GM18502 (cell line): Measurements from ENCODE around the gene NMU.
"Not testable (repeated sequence)": the region's sequence is repeated elsewhere in the genome, so short reads cannot be mapped to it uniquely, and the experiment has no call there.

Experiments
- ATAC-seq: cut with Tn5 transposase; IDR thresholded peaks from one replicate; pipeline ENCODE4 v1.9.1; 2021; ENCODE audit warnings: mild to moderate bottlenecking; ENCODE audit not compliant: unreplicated experiment, poor library complexity

The NMU gene, protein sequence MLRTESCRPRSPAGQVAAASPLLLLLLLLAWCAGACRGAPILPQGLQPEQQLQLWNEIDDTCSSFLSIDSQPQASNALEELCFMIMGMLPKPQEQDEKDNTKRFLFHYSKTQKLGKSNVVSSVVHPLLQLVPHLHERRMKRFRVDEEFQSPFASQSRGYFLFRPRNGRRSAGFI

DNA sequence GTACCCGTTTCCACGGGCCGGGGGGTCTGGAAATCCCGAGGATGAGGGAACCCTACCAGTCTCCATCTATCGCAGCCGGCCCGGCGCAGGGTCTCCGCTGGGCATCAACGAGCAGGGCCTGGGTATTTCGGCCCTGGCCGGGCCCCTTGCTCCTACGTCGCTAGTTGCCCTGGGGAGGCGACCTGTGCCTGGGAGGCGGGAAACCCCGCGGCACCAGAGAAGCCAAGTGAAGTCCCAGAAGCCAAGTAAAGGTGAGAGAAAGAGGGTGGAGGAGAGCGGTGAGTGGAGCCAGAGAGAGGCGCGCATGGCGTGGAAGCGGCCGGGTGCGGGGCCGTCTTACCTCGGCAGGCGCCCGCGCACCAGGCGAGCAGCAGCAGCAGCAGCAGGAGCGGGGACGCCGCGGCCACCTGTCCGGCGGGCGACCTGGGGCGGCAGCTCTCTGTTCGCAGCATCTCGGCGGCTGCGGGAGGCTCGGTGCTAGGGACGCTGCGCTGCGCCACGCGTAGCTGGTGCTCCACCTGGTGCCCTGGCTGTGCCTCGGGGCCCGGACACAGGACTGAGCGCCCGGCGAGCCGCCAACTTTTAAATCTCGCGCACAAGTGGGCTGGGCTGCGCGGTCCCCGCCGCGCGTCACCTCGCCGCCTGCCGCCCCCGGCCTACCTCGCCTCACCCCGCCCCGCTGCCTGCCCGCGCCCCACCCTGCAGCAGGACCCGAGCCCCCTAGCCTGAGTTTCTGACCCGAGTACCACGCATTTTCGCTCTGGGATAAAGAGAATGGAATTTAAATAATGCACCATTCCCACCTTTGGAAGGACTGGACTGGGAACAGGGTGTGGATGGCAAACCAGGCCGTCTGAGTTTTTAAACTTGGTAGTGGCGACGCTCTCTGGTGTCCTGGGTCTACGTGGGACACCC lies at the start of gene NMU:
TSS of gene NMU (minus strand) at position 558 of the 915 bp plus-strand sequence. CDS start at position 452, 106 bp downstream.
- ATAC-seq, result peak; percentile 72

- ATAC-seq, result no peak
Measured at GRCh38 chr4:55684276-55684675, 48.2 kb upstream of the NMU start.

- not testable (repeated sequence) for ATAC-seq
Measured at GRCh38 chr4:55682797-55683196, 46.7 kb upstream of the NMU start.

DNA sequence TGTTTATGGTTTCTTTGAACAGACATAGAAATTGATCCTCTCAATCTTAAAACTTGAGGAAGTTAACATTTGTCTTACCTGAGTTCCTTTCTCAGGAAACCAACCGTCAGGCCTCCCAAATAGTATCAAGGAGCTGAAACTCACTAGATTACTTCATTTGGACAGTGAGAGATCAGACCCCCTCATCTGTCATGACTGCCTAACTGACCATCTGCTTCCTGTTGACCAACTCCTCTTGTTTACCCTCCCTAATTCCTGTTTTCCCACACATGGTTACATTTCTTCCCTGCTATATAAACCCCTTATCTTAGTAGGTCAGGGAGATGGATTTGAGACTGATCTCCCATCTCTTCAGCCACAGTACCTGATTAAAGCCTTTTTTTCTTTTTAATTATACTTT lies 46.2 kb upstream of the NMU start:
- no peak for ATAC-seq

DNA sequence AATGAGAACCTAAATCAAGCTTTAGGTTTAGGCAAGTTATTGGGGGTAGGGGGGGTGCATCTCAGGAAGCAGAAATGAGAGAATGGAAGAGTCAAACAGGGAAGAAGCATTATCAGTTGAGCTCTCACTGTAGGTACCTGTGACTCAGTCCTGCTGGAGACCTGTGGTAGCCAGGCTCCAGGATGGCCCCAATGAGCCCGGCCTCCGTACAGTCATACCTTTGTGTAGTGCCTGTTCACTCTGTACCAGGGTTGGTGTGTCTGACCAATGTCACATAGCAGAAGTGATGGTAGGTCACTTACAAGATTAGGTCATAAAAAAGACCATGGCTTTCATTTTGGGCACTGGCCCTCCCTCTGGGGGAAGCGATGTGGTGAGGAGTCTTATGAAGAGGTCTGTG lies 45.3 kb upstream of the NMU start:
- ATAC-seq, result no peak

DNA sequence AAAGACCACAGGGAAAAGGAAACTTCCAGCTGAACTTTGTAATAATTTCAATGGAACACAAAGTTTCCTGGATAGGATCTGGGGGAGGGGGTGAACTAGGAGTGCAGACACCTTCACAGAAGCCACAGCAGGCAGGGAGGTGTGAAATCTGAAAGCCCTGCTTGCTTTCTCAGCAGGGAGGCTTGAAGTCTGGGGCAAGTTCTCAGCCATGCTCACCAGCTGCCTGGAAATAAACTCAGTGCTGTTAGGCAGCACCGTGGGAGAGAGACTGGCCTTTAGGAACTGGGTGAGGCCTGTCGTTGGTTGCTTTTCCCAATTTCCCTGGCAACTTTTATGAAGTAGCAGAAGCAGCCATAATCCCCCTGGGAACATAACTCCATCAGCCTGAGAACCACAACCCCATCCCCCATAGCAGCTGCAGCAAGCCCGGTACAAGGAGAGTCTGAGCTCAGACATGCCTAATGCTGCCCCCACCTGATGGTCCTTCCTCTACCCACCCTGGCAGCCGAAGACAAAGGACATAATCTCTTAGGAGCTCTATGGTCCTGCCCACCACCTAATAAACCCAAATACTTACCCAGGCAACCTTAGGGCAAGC lies 39.2 kb upstream of the NMU start:
- no peak for ATAC-seq

DNA sequence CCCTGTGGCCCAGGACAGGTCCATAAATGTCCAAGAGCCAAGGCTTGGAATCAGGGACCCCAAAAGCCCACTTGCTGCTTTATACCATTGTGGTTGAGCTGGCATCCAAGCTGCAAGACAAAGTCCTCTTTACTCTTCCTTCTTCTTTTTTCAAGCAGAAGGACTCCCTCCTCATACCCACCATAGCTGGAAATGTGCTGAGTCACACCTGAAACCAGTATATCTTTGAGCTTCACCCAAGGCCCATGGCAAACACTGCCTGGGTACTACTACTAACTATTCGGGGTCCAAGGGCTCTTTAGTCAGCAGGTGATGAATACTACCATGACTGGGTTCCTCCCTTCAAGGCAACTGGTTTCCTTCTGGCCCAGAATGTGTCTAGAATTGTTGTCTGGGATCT lies 37.3 kb upstream of the NMU start:
- no peak for ATAC-seq

GRCh38 chr4:55671667-55672066 lies 35.6 kb upstream of the NMU start:
- ATAC-seq, result no peak

DNA sequence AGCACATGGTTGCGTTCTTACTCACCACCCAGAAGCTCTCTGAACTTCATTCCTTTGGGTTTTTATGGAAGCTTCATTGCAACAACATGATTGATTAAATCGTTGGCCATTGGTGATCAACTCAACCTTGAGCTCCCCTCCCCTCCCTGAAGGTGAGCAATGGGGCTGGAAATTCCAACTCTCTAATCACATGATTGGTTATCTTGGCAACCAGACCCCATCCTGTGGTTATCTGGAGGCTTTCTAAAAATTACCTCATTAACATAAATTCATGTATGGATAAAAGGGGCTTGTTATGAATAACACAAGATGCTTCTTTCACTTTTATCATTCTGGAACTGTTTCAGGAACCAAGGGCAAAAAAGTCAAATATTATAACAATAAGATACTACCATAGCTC lies 34.6 kb upstream of the NMU start:
- no peak for ATAC-seq

DNA sequence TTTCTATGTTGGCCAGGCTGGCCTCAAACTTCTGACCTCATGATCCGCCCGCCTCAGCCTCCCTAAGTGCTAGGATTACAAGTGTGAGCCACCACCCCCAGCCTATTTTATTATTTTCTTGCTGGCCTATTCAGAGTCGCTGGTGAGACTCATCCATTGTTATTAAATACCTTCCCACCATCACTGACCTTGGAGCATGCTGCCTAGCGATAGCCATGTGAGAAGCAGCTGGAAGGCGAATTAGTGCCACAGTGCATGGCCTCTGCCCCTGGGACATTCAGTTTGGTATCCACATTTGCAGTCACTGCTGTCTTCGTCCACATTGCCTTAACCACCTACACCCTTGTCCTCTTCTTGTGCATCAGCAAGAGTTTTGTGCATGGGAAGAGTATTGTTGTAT lies 32.4 kb upstream of the NMU start:
- no peak for ATAC-seq

- no peak for ATAC-seq
Measured at GRCh38 chr4:55666535-55666934, 30.4 kb upstream of the NMU start.

- ATAC-seq, result no peak
Measured at GRCh38 chr4:55663145-55663544, 27.0 kb upstream of the NMU start.

GRCh38 chr4:55661398-55662056 lies 25.4 kb upstream of the NMU start:
- ATAC-seq, result no peak

GRCh38 chr4:55658657-55659056 lies 22.6 kb upstream of the NMU start:
- no peak for ATAC-seq

DNA sequence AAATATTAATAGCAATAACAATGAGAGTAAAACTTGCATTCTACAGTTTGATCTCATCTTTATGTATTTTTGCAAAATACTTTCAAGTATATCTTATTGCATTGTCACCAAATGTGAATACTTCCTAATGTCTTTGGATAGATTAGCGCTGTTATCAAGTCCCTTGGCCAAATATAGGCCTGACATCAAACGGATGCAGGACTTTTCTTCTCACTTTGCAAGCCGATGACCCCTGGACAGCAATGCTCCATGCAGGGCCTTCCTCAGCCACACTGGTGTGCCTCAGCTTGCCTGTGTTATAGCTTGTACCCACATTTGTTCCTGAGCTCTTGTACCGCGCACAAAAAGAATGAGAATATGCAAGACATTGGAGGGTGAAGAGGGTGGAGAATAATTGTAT lies 18.0 kb upstream of the NMU start:
- no peak for ATAC-seq

GRCh38 chr4:55650483-55650882 lies 14.4 kb upstream of the NMU start:
- ATAC-seq, result no peak

GRCh38 chr4:55637272-55637820 lies 1.2 kb upstream of the NMU start:
- no peak for ATAC-seq

DNA sequence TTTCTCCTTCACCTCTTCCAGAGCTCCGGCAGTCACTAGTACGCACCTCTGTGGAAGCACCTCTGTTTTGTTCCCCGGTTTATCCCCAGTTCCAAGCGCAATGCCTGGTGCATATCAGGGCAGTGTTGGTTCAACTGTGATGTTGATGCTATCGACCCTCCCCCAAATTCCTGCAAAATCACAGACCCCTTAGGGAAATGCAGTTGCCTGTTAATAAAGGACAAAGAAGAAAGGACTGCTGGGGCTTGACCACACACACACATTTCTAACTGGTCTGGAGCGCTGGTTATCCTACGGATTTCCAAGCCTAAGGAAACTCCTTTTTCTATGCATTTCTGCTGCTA lies 530 bp upstream of the NMU start:
- ATAC-seq, result no peak

- ATAC-seq, result no peak
Measured at GRCh38 chr4:55635282-55635681, 816 bp downstream of the NMU start.

GRCh38 chr4:55634417-55635128 lies 1.5 kb downstream of the NMU start:
- ATAC-seq, result no peak
